K562 (cell line): Measurements from ENCODE around the gene CD4. TPM values are rescaled to one million over a fixed set of nuclear protein-coding genes. Genes with fewer than 3 reads are reported as not detected.

Source experiments
- ATAC-seq: fragments of 200-7000 bp; cut with Tn5 transposase; 3 replicates; pipeline ENCODE4 v1.9.1; 2020; ENCODE audit warnings: moderate library complexity
- BruUV-seq: library from RNA; stranded (reverse); fragments of 400-500 nt; replicated peaks from 2 replicates; lab custom pipeline; 2021; lab: Mats Ljungman, UMichigan
- CTCF ChIA-PET: fragments of 300-600 bp; formaldehyde crosslinking; extraction: SDS; loops from one replicate; lab custom pipeline; 2021; ENCODE audit warnings: low intra/inter-chr PET ratio; lab: Yijun Ruan, JAX
- POLR2A ChIA-PET: fragments of 300-600, 350-650 bp; sonication (Branson Sonifier 250); formaldehyde crosslinking; extraction: SDS; loops from one replicate; lab custom pipeline; 2021; ENCODE audit warnings: antibody characterized with exemption, inconsistent platforms; lab: Yijun Ruan, JAX
- DNase-seq, 4 experiments: peaks; one replicate each; pipeline versions ENCODE4 v3.0.0 to v3.0.0-alpha.2; 2011 to 2018; ENCODE audit warnings: low spot score in 3 of 4, mixed read lengths in 3 of 4; ENCODE audit errors: extremely low read depth in 1 of 4
- FAIRE-seq: peaks from 2 replicates; lab custom pipeline; 2011; peaks lifted over from hg19 to GRCh38; lab: Jason Lieb, UNC
- H2AFZ ChIP-seq: 2 replicates; pipeline ENCODE4 v1.6.0; 2011; ENCODE audit warnings: low read depth, low read length, control low read depth, inconsistent platforms
- H3K27ac ChIP-seq: fragments of 200-600 bp; 3 replicates; pipeline ENCODE4 v1.8.0; 2011; ENCODE audit warnings: low read depth, mild to moderate bottlenecking, control low read depth, inconsistent platforms, low read length, moderate library complexity, mixed read lengths; ENCODE audit errors: extremely low read depth
- H3K27me3 ChIP-seq, 2 experiments: fragments of 300-600 bp in 1 of 2; 2 replicates in 1 of 2; 3 replicates in 1 of 2; pipeline versions ENCODE4 v1.6.0 to v1.8.0; 2011; ENCODE audit warnings: inconsistent platforms in 2 of 2, low read length in 2 of 2, mild to moderate bottlenecking in 1 of 2, mixed read lengths in 1 of 2, moderate library complexity in 1 of 2; ENCODE audit not compliant: control insufficient read depth in 2 of 2, insufficient read depth in 2 of 2
- H3K36me3 ChIP-seq: fragments of 300-600 bp; 3 replicates; pipeline ENCODE4 v1.8.0; 2011; ENCODE audit warnings: mild to moderate bottlenecking, low read length, inconsistent platforms; ENCODE audit not compliant: control insufficient read depth, insufficient read depth
- H3K4me1 ChIP-seq, 2 experiments: fragments of 200-600 bp in 1 of 2; replicated peaks in 1 of 2; 2 replicates in 1 of 2; 3 replicates in 1 of 2; pipeline versions ENCODE4 v1.5.1 to v1.8.0; 2011; ENCODE audit warnings: inconsistent platforms in 2 of 2, low read length in 2 of 2, mild to moderate bottlenecking in 1 of 2, mixed read lengths in 1 of 2, moderate library complexity in 1 of 2; ENCODE audit not compliant: control insufficient read depth in 2 of 2, insufficient read depth in 2 of 2
- H3K4me2 ChIP-seq: 2 replicates; pipeline ENCODE4 v1.6.1; 2011; ENCODE audit warnings: low read length, control low read depth, inconsistent platforms, mixed read lengths; ENCODE audit not compliant: insufficient read depth
- H3K4me3 ChIP-seq: fragments of 200-600 bp; sonication (generic), shearing (Covaris generic); 2 replicates; pipeline ENCODE4 v1.5.1; 2016; ENCODE audit warnings: control low read depth, inconsistent platforms
- H3K79me2 ChIP-seq: fragments of 200-600 bp; 3 replicates; pipeline ENCODE4 v1.8.0; 2011; ENCODE audit warnings: low read length, inconsistent platforms; ENCODE audit not compliant: control insufficient read depth, insufficient read depth
- H3K9ac ChIP-seq, 2 experiments: 2 replicates each; pipeline versions ENCODE4 v1.6.0 to v1.6.1; 2011; ENCODE audit warnings: low read depth in 2 of 2, low read length in 2 of 2, control low read depth in 1 of 2, inconsistent platforms in 1 of 2, mild to moderate bottlenecking in 1 of 2, mixed read lengths in 1 of 2; ENCODE audit not compliant: insufficient read depth in 1 of 2
- H3K9me1 ChIP-seq: one replicate; pipeline ENCODE4 v1.6.0; 2011; ENCODE audit warnings: inconsistent platforms, mild to moderate bottlenecking, low read length, moderate library complexity; ENCODE audit not compliant: control insufficient read depth, insufficient read depth
- H3K9me3 ChIP-seq: replicated peaks from 2 replicates; pipeline ENCODE4 v1.5.1; 2011; ENCODE audit warnings: low read depth, low read length, inconsistent platforms; ENCODE audit not compliant: control insufficient read depth, insufficient read depth
- H4K20me1 ChIP-seq: replicated peaks from 2 replicates; pipeline ENCODE4 v1.6.1; 2011; ENCODE audit warnings: low read length, inconsistent platforms, mixed read lengths; ENCODE audit not compliant: control insufficient read depth, insufficient read depth
- DPF2 ChIP-seq: fragments of 450-650 bp; IDR thresholded peaks from 2 replicates; pipeline ENCODE4 v1.6.1; 2016
- MAZ ChIP-seq, 2 experiments: fragments of 450-650 bp in 1 of 2; sonication (generic) in 1 of 2; formaldehyde crosslinking; IDR thresholded peaks in 1 of 2; conservative IDR thresholded peaks in 1 of 2; 2 replicates each; pipeline versions ENCODE4 v1.4.0 to v1.5.0; 2020; ENCODE audit warnings: mild to moderate bottlenecking in 1 of 2, missing genetic modification reagents in 1 of 2
- MEF2A ChIP-seq: IDR thresholded peaks from 2 replicates; pipeline ENCODE4 v1.6.1; 2011; ENCODE audit warnings: low read depth, mild to moderate bottlenecking, low read length, moderate library complexity; ENCODE audit not compliant: control insufficient read depth
- MYBL2 ChIP-seq, 2 experiments: fragments of 450-650 bp in 1 of 2; sonication (generic) in 1 of 2; formaldehyde crosslinking in 1 of 2; IDR thresholded peaks; 2 replicates each; pipeline versions ENCODE4 v1.6.1 to v1.8.1; 2017 to 2022; ENCODE audit warnings: borderline replicate concordance in 1 of 2, inconsistent platforms in 1 of 2, low read depth in 1 of 2, mild to moderate bottlenecking in 1 of 2, missing genetic modification reagents in 1 of 2, moderate library complexity in 1 of 2
- MYC ChIP-seq, 2 experiments: fragments of 250-450 bp in 1 of 2; sonication (Bioruptor Pico) in 1 of 2; IDR thresholded peaks; 2 replicates each; pipeline versions ENCODE4 v1.5.1 to v1.6.1; 2012 to 2021; ENCODE audit warnings: low read depth in 2 of 2, borderline replicate concordance in 1 of 2, improper control_type of control experiment in 1 of 2, low read length in 1 of 2, mild to moderate bottlenecking in 1 of 2, moderate library complexity in 1 of 2
- NCOR1 ChIP-seq: fragments of 450-650 bp; IDR thresholded peaks from 2 replicates; pipeline ENCODE4 v1.6.1; 2016; ENCODE audit warnings: mild to moderate bottlenecking, moderate library complexity
- RCOR1 ChIP-seq, 2 experiments: IDR thresholded peaks; 2 replicates each; pipeline ENCODE4 v1.6.1; 2012; ENCODE audit warnings: low read depth in 2 of 2, low read length in 2 of 2, borderline replicate concordance in 1 of 2, improper control_type of control experiment in 1 of 2
- TRIM24 ChIP-seq, 2 experiments: fragments of 450-650 bp; IDR thresholded peaks; 2 replicates each; pipeline ENCODE4 v1.6.1; 2016
- ZNF12 ChIP-seq: sonication (generic); formaldehyde crosslinking; IDR thresholded peaks from 2 replicates; pipeline ENCODE4 v1.4.0; 2020; ENCODE audit warnings: mild to moderate bottlenecking, missing genetic modification reagents
- WGBS: fragments of 100-300 bp; shearing (Covaris generic); methylation state at CpG from one replicate; pipeline ENCODE4 v1.1.6; 2016; ENCODE audit warnings: low coverage, mixed read lengths; ENCODE audit not compliant: insufficient coverage; ENCODE audit errors: missing lambda C conversion rate; 5-methylcytosine and 5-hydroxymethylcytosine counted together
- in situ Hi-C: fragments of 300-500 bp; cut with MboI; formaldehyde crosslinking; loops from 4 replicates; pipeline ENCODE4 v1.15.0; 2018; ENCODE audit warnings: inconsistent platforms, mixed read lengths
- intact Hi-C: fragments of 100-400 bp; cut with micrococcal nuclease; formaldehyde crosslinking; loops from 2 replicates; pipeline ENCODE4 v1.14.2; 2022
- polyA plus RNA-seq, 8 experiments: library from polyadenylated mRNA; depleted of rRNA in 4 of 8; stranded (reverse) in 5 of 8; unstranded in 3 of 8; fragments of >200 nt; fragmentation: Nextera tagmentation in 2 of 8; fragmentation: Illumina TruSeq in 1 of 8; extraction: Ambion mirVana in 2 of 8; extraction: Trizol in 1 of 8; gene quantifications; 2 replicates each; pipeline versions ENCODE4 v1.2.1 to v1.2.3, GENCODE V29; 2011 to 2014; ENCODE audit warnings: inconsistent platforms in 1 of 8, missing spikeins in 1 of 8
- total RNA-seq, 7 experiments: library from RNA; depleted of rRNA in 6 of 7; stranded (reverse); fragments of >200 nt in 6 of 7; fragmentation: Illumina TruSeq in 2 of 7; extraction: Trizol in 2 of 7; gene quantifications; 2 replicates each; pipeline versions ENCODE4 v1.2.1 to v1.2.3, GENCODE V29; 2011 to 2021; ENCODE audit warnings: low replicate concordance in 1 of 7
- TF ChIP-seq, protein P1 (sequence below): sonication (generic); formaldehyde crosslinking; IDR thresholded peaks from 2 replicates; pipeline ENCODE4 v1.8.1; 2023; ENCODE audit warnings: mild to moderate bottlenecking, missing genetic modification reagents
- TF ChIP-seq, protein P2 (sequence below): sonication (generic); formaldehyde crosslinking; IDR thresholded peaks from 2 replicates; pipeline ENCODE4 v1.8.1; 2022; ENCODE audit warnings: missing genetic modification reagents
- TF ChIP-seq, protein P3 (sequence below): fragments of 450-650 bp; IDR thresholded peaks from 2 replicates; pipeline ENCODE4 v1.6.1; 2016; ENCODE audit warnings: missing biosample characterization, missing genetic modification characterization

CD4 gene
- total and polyA plus RNA-seq, 9 of the 15 experiments (the other 6 are each of a cell fraction or from before 2014, with no cell fraction given), result 0.06 to 0.27 (median 0.09) TPM; not detected in 5

DNA sequence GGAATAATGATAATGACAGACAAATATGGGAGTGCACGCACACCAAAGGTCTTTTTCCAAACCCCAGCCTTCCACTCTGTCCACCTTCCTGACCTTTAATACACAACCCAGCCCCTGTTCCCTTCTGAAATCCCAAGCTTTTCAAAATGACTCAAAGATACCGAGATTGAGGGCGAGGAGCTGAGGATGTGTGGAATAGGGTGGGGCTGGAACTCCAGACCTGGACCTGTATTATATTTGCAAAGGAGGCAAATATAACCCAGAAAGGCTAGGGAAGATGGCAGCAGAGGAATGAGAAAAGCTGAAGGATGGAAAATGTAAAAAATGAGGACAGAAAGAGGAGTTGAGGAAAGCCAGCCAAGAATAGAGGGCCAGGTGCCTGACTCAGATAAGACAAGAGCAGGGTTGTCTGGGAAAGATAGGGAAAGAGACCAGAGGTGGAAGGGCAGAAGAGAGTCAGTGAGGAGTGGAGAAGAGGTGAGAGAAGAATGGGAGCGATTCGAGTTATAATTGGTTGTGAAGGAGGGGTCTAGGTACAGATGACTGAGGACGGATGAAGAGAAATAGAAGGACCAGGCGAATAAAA, 24.2 kb upstream of the CD4 start (continued):
- TF ChIP-seq MYBL2 (IDR thresholded peaks at IDR 0.05; ENCODE audit: low read depth) (peak; percentile 42; the same call in 1 of the 2 replicates), MYBL2 (CRISPR knock-in tag; IDR thresholded peaks at IDR 0.05; ENCODE audit: borderline replicate concordance) (no peak)
- TF ChIP-seq, protein P1, sequence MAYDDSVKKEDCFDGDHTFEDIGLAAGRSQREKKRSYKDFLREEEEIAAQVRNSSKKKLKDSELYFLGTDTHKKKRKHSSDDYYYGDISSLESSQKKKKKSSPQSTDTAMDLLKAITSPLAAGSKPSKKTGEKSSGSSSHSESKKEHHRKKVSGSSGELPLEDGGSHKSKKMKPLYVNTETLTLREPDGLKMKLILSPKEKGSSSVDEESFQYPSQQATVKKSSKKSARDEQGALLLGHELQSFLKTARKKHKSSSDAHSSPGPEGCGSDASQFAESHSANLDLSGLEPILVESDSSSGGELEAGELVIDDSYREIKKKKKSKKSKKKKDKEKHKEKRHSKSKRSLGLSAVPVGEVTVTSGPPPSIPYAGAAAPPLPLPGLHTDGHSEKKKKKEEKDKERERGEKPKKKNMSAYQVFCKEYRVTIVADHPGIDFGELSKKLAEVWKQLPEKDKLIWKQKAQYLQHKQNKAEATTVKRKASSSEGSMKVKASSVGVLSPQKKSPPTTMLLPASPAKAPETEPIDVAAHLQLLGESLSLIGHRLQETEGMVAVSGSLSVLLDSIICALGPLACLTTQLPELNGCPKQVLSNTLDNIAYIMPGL (CRISPR knock-in tag), result no peak

DNA sequence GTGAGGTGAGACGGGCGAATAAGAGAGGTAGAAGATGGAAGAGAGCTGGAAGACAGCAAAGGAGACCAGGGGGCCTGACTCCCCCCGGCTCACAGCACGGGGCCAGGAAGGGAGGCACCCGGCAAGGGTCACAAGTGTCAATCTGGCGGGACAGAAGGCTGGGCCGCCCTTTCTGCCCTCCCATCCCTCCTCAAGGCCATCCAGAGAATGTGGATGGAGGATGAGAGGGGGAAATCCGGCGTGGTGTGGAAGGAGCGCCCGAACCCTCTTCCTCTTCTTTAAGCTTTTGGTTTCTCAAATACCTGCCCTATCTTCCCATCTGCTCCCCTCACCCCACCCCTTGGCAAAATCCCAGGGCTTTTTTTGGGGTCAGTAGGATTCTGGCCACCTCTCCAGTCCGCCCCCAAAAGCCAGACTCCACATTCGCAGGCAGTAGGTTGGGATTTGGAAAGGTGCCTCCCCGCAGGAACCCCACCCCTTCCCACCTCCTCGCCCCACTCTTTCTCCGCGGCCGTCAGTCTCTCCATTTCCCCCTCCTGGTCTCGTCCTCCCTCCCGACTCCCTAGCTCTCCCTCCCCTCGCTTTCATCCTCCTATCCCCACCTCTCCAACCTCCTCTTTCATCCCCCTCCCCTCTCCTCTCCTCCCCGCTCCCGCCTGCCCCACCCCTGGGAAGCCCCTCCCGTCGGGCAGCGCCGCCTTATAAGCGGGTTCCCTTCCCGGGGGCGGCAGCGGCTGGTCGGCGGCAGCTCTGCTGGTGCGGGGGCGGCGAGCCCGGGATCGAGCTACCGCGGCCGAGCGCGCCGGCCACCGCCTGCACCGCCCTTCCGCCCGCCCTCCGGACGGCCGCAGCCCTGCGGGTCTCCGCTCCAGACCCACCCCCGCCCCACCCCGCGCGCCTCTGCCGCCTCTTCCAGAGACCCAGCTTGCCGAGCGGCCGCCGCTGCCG, 23.4 kb upstream of the CD4 start, which contains the start of gene PTMS:
Gene PTMS (plus strand): TSS at position 730 of the 948 bp plus-strand sequence. CDS start 343 bp downstream, outside the sequence.
- no peaks in the 10 kb centered on the region; a peak in 1 of 5 replicates for H3K27me3 ChIP-seq
- H2AFZ ChIP-seq, result peak within 1 kb of the TSS; percentile 55; the same call in 1 of the 2 replicates
- intact Hi-C loops (no loop called here), in situ Hi-C loops (no loop called here)
- peak within 1 kb of the TSS; percentile 80 for H3K4me3 ChIP-seq
- H3K79me2 ChIP-seq, result peaks cover 27% of the 10 kb centered on the region
- peak within 1 kb of the TSS; percentile 89 for H3K27ac ChIP-seq
- peaks cover 29 to 34% of the 10 kb centered on the region in 2 experiments; a peak in 4 of 5 replicates for H3K4me1 ChIP-seq
- peak within 1 kb of the TSS; percentile 98 for H3K4me2 ChIP-seq
- no peaks in the 10 kb centered on the region for H3K9me1 ChIP-seq
- no peaks in the 10 kb centered on the region for H3K9me3 ChIP-seq
- POLR2A ChIA-PET, result interaction anchor here (0.5 to 3.2 kb wide), 16 partner anchors 8 to 1084 kb away, joined by 3 to 17 read pairs (median 4); partner anchors contain the start of genes MLF2, NOP2, RNU7-1 and TPI1
- FAIRE-seq (peak; percentile 61), ATAC-seq (peak; percentile 28), DNase-seq (peak; percentile 72 to 85 (median 78))
- no peaks in the 10 kb centered on the region for H4K20me1 ChIP-seq
- 0% methylated on average over 6 of the region's 63 CpGs for WGBS
- peaks cover 26% of the 10 kb centered on the region; the same call in 2 of the 3 replicates for H3K36me3 ChIP-seq
- BruUV-seq, result TSS peak; percentile 89
- peak within 1 kb of the TSS; percentile 91 to 94 for H3K9ac ChIP-seq
- CTCF ChIA-PET, result interaction anchor here (0.8 kb wide), 1 partner anchor 30 kb away, joined by 3 read pairs; no protein-coding TSS in a partner anchor
- TF ChIP-seq MYC (IDR thresholded peaks at IDR 0.05; ENCODE audit: low read depth, low read length) (peak; percentile 1; the same call in 1 of the 2 replicates), MYC (CRISPR knock-in tag; IDR thresholded peaks at IDR 0.05; ENCODE audit: borderline replicate concordance, low read depth) (no peak), MEF2A (no peak), DPF2 (peak; percentile 33), TRIM24 (IDR thresholded peaks at IDR 0.05) (no peak), RCOR1 (IDR thresholded peaks at IDR 0.05; ENCODE audit: borderline replicate concordance in 1 of 2, low read depth in 2 of 2, low read length in 2 of 2) (peak in 1 of 2 experiments; percentile 4; a peak in 2 of 4 replicates), NCOR1 (no peak), ZNF12 (CRISPR knock-in tag) (no peak), MAZ (CRISPR knock-in tag; conservative IDR thresholded peaks at IDR 0.05 in 1 of 2, IDR thresholded peaks at IDR 0.05 in 1 of 2) (peak; percentile 71)
- TF ChIP-seq, protein P2, sequence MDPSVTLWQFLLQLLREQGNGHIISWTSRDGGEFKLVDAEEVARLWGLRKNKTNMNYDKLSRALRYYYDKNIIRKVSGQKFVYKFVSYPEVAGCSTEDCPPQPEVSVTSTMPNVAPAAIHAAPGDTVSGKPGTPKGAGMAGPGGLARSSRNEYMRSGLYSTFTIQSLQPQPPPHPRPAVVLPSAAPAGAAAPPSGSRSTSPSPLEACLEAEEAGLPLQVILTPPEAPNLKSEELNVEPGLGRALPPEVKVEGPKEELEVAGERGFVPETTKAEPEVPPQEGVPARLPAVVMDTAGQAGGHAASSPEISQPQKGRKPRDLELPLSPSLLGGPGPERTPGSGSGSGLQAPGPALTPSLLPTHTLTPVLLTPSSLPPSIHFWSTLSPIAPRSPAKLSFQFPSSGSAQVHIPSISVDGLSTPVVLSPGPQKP, result no peak
- TF ChIP-seq, protein P3, sequence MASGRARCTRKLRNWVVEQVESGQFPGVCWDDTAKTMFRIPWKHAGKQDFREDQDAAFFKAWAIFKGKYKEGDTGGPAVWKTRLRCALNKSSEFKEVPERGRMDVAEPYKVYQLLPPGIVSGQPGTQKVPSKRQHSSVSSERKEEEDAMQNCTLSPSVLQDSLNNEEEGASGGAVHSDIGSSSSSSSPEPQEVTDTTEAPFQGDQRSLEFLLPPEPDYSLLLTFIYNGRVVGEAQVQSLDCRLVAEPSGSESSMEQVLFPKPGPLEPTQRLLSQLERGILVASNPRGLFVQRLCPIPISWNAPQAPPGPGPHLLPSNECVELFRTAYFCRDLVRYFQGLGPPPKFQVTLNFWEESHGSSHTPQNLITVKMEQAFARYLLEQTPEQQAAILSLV (tag), result no peak
